SU-DHL-6 (cell line): ENCODE data around the gene LIFR.

Experiments used
- H2AFZ ChIP-seq: fragments of 200-600 bp; sonication (generic); 2 replicates; pipeline ENCODE4 v1.6.1; 2014; ENCODE audit warnings: low read depth, mild to moderate bottlenecking, moderate library complexity, mixed read lengths, antibody characterized with exemption, low read length; ENCODE audit not compliant: severe bottlenecking
- H3F3A ChIP-seq: fragments of 200-600 bp; shearing (Covaris generic); 2 replicates; pipeline ENCODE4 v1.6.0; 2016; ENCODE audit warnings: antibody characterized with exemption, mild to moderate bottlenecking; ENCODE audit not compliant: insufficient read depth
- H3K27ac ChIP-seq: fragments of 200-600 bp; sonication (generic); 2 replicates; pipeline ENCODE4 v1.5.1; 2016; ENCODE audit warnings: low read depth, mild to moderate bottlenecking, low read length, moderate library complexity, mixed read lengths
- H3K27me3 ChIP-seq: fragments of 200-600 bp; sonication (generic), shearing (Covaris generic); 2 replicates; pipeline ENCODE4 v1.6.0; 2014; ENCODE audit warnings: mild to moderate bottlenecking, low read length
- H3K36me3 ChIP-seq: fragments of 200-600 bp; sonication (generic); 2 replicates; pipeline ENCODE4 v1.6.1; 2014; ENCODE audit warnings: mild to moderate bottlenecking, low read length, mixed read lengths
- H3K4me2 ChIP-seq: fragments of 300-600, 200-600 bp; shearing (Covaris generic), sonication (generic); 2 replicates; pipeline ENCODE4 v1.6.0; 2014; ENCODE audit warnings: low read length, low read depth, mild to moderate bottlenecking; ENCODE audit not compliant: poor library complexity, severe bottlenecking
- H3K4me3 ChIP-seq: fragments of 200-600 bp; sonication (generic); 2 replicates; pipeline ENCODE4 v1.5.1; 2014; ENCODE audit warnings: antibody characterized with exemption, low read length, mild to moderate bottlenecking, mixed read lengths; ENCODE audit not compliant: insufficient read depth, poor library complexity, severe bottlenecking
- H3K79me2 ChIP-seq: fragments of 200-600 bp; sonication (generic); 2 replicates; pipeline ENCODE4 v1.6.1; 2014; ENCODE audit warnings: mild to moderate bottlenecking, low read length, moderate library complexity; ENCODE audit not compliant: insufficient read depth
- H3K9ac ChIP-seq: fragments of 200-600 bp; sonication (generic); 2 replicates; pipeline ENCODE4 v1.7.0; 2014; ENCODE audit warnings: mild to moderate bottlenecking, low read length
- H3K9me2 ChIP-seq: fragments of 200-600 bp; sonication (generic); replicated peaks from 2 replicates; pipeline ENCODE4 v1.6.1; 2014; ENCODE audit warnings: low read length; ENCODE audit not compliant: insufficient read depth
- H3K9me3 ChIP-seq: fragments of 200-600 bp; sonication (generic); 2 replicates; pipeline ENCODE4 v1.6.1; 2014; ENCODE audit warnings: low read length, mixed read lengths; ENCODE audit not compliant: insufficient read depth
- H4K20me1 ChIP-seq: fragments of 200-600 bp; sonication (generic); 2 replicates; pipeline ENCODE4 v1.6.1; 2014; ENCODE audit warnings: low read depth, mild to moderate bottlenecking, antibody characterized with exemption, low read length, moderate library complexity, mixed read lengths
- CTCF ChIP-seq: fragments of 200-600 bp; sonication (generic); IDR thresholded peaks from one replicate; pipeline ENCODE4 v1.5.1; 2017; ENCODE audit warnings: antibody characterized with exemption, mild to moderate bottlenecking, low read length, moderate library complexity; ENCODE audit not compliant: insufficient read depth, poor library complexity, severe bottlenecking
- EZH2phosphoT487 ChIP-seq: fragments of 200-600 bp; sonication (generic), shearing (Covaris generic); conservative IDR thresholded peaks from 2 replicates; pipeline ENCODE4 v1.6.1; 2018; ENCODE audit warnings: mild to moderate bottlenecking, antibody characterized with exemption, low read length, moderate library complexity, mixed read lengths

Gene LIFR

GRCh38 chr5:38433160-38433861 lies 123.1 kb downstream of the LIFR start:
- TF ChIP-seq CTCF, result no peak
- TF ChIP-seq EZH2phosphoT487, result no peak
- Histone ChIP-seq H3K4me2 (no peak overlapping the region), H3K27ac (no peak overlapping the region), H3K36me3 (no peaks in the 10 kb centered on the region), H3K27me3 (no peaks in the 10 kb centered on the region), H3K9ac (no peak overlapping the region), H4K20me1 (no peaks in the 10 kb centered on the region), H3K9me2 (no peaks in the 10 kb centered on the region), H3K9me3 (no peaks in the 10 kb centered on the region), H2AFZ (no peak overlapping the region), H3K4me3 (no peak overlapping the region), H3F3A (no peaks in the 10 kb centered on the region), H3K79me2 (no peaks in the 10 kb centered on the region)

- no peaks in the 10 kb centered on the region for H3F3A ChIP-seq
- H3K79me2 ChIP-seq, result no peaks in the 10 kb centered on the region
- no peaks in the 10 kb centered on the region for H4K20me1 ChIP-seq
- no peak overlapping the region for H3K4me2 ChIP-seq
- H3K27ac ChIP-seq, result no peak overlapping the region
- H3K9ac ChIP-seq, result no peak overlapping the region
- no peaks in the 10 kb centered on the region for H3K36me3 ChIP-seq
- H3K9me2 ChIP-seq, result no peaks in the 10 kb centered on the region
- no peak overlapping the region for H3K4me3 ChIP-seq
- H2AFZ ChIP-seq, result no peak overlapping the region
- H3K9me3 ChIP-seq, result no peaks in the 10 kb centered on the region
- TF ChIP-seq CTCF, result no peak
- no peak for TF ChIP-seq EZH2phosphoT487
- H3K27me3 ChIP-seq, result no peaks in the 10 kb centered on the region
These were observed 125.1 kb downstream of the LIFR start for GRCh38 chr5:38431242-38431853.

- Histone ChIP-seq H3K36me3 (no peaks in the 10 kb centered on the region), H3K9ac (no peak overlapping the region), H3K9me3 (no peaks in the 10 kb centered on the region), H3K27ac (no peak overlapping the region), H4K20me1 (no peaks in the 10 kb centered on the region), H3K4me3 (no peak overlapping the region), H3K4me2 (no peak overlapping the region), H2AFZ (no peak overlapping the region), H3K79me2 (no peaks in the 10 kb centered on the region), H3K27me3 (no peaks in the 10 kb centered on the region), H3K9me2 (no peaks in the 10 kb centered on the region), H3F3A (no peaks in the 10 kb centered on the region)
- TF ChIP-seq EZH2phosphoT487 (no peak), CTCF (no peak)
These were observed 129.2 kb downstream of the LIFR start for GRCh38 chr5:38426986-38427950.
